Epidermal melanocyte (primary cell): ENCODE results near the gene DNER.

ENCODE experiments used
- DNase-seq: peaks from one replicate; pipeline ENCODE4 v3.0.0; 2011; ENCODE audit warnings: low spot score; ENCODE audit not compliant: insufficient read length

DNER gene

DNA sequence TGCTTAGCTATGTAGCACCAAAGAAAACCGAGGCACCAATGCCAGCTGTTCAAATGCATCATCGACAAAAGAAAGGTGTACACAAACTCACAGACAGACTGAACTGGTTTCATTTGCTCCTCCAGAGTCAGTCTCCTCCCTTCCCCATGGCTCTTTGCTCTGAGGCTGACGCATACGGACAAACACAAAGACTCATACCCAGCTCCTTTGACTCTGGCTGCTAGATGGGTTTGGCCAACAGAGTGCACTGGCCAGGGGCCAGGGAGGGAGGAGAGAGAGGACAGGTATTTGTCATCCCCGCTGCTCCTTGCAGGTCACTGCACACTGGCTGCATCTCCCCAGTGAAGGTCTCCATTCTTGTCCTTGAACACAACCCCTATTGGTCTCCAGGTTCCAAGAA lies 40.7 kb downstream of the DNER start:
- no peak for DNase-seq

DNA sequence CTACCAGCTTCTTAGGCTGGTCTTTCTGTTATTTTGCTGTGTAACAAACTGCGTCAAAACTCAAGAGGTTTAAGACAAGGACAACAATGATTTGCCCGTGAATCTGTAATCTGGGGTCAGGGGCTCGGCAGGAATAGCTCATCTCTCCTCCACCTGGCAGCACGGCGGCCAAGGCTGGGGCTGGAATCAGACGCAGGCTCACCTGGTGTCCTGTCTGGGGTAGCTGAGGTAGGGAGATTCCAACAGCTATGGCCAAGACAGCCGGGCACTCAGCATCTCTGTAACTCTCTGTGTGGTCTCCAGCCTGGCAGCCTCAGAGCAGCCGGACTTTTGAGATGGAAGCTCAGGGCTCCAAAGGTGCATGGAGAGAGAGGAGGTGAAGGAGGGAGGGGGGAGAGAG lies 42.3 kb downstream of the DNER start:
- DNase-seq: no peak

DNA sequence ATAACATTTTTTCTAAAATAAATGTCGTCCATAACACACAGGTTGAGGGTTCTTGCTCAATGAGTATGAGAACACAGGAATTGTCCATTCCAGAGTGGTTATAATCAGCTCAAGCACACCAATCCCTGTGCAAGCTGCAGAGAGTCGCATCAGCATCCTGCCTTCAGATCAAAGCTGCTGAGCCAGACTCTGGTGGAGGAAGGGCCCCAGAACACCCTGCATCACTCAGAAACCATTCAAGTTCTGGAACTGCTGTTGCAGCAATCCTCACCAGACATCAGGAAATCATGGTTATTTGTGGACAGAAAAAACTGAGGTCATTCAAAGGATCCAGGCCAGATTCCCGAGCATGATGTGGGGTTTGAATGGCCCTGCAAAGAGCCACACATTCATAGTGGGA lies 44.5 kb downstream of the DNER start:
- no peak for DNase-seq

DNA sequence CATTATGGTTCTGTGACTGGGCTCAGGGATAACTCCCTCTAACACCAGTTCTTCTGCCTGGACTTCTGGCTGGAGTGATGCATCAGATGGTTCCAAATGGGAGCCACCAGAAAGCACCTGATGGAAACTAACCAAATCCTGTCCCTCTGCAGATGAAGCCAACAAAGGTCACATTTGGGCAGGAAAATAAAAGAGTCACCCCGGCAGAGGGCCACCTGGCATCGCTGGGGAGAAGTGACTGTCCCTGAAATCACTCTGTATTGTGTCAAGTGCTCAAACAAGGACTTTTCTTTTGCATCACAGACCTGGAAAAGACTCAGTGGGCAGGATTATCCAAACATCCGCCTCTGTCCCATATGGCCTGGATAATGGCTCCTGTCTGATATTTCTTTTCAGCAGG lies 47.5 kb downstream of the DNER start:
- DNase-seq: no peak

DNA sequence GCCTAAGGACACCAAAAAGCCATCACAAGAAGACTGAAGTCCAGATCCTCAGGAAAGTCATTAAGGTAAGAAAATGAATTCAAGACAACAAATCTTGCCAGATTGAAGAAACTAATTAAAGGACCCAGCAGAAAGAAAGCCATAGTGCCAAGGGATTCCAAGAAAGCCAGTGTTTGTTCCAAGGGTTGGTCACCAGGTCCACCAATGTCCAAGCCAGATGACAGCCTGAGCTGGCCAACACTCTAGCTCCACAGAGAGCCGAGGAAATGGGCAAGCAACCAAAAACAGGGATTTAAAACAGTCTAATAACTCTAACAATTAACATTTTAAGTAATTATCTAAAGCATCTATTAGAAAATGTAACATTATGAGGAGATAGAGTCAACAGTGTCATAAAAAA lies 49.2 kb downstream of the DNER start:
- DNase-seq: no peak

DNA sequence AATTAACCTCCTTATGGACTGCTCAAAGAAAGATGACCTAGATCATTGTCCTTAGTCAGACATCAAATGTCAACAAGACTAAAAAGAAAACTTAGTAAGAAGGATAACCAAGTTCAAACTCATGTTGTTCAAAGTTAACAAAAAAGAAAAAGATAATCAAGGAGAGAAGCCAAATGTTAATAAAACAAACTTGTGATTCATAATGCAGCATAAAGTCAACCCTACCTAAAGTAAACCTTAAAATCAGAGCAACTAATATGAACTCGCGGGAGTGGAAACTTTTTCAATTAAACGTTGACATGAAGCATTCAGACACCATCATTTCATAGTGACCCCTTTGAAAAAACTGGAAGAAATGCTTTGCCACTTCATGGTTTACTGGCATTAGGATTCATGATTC lies 52.9 kb downstream of the DNER start:
- no peak for DNase-seq

DNA sequence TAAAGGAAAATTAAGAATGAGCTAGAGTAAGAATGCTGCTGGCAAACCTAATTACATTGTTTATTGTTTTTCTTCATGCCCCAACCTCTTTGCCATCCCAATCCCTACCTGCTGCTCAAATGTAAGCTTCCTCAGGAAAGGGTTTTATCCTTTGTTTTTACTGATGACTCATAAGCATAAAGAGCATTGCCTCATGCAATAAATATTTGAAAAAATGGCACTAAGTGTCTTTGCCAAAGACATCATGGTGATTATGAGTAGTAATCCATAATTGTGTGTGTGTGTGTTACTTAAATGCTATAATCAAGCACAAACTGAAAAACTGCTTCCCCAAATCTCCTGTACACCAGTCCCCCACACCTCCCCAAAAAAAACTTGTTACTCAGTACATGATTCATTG lies 53.4 kb downstream of the DNER start:
- no peak for DNase-seq

DNA sequence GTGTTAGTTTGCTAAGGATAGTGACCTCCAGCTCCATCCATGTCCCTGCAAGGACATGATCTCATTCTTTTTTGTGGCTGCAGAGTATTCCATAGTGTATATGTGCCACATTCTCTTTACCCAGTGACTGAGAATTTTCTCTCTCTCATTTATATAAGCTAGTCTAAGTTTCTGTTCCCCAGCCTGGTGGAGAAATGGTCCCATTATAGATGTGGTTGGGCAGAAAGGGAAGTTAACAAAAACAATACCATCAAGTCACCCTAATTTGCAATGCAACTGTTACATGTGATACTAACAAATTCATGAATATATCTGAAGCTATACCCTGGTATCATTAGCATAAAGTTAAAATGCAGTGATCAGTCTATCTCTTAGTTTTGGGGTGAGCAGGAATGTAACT lies 54.0 kb downstream of the DNER start:
- no peak for DNase-seq

DNA sequence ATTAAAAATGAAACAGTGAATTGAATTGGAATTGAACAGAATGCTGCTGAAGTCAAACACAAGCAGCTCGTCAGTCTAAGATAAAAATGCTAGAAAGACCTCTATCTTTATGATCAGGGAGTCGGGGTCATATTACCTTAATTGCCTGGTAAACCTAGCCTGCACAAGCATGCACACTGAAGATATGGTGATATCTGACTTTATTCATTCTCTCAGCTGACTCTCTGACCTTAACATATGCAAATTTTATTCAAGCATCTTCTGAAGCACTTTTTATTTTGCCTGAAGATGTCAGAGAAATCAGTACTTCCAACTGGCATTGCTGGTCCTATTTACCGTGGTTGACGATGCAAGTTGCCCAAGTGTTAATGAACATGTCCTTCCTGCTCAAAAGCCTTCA lies 56.4 kb downstream of the DNER start:
- no peak for DNase-seq

DNA sequence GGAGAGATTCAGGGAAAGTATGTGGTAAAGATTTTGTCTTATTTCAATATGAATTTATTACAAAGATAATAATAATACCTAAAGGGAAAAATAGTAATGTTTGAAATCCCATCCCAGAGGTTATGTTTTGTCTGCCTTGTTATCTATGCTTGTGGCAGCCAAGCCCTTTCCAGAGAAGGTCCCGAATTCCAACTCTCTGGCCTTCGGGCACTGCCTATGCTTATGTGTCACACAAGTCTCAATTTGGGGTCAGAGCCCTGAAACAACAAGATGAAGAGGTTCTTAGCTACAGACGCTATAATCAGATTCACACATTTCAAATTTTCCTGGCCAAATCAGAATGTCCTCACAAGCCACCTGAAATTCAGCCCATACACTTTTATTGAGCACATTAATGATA lies 59.9 kb downstream of the DNER start:
- no peak for DNase-seq

DNA sequence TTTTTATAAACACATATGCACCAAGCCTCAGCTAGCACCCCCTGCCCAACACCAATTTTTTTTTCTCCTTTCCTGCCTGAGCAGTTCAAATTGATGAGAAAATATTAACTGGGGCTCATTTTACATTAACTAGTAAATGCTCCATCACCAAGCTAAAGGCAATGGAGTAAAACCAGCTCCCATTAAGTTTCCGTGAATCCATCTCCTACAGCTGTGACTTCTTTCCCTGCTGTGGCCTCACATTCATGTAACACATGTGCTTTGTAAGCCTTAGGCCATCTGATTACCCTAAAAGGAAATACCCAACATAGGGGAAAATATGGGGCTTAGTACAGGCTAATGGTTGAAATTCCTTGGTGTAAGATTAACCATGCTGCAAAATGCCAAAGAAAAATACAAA lies 60.8 kb downstream of the DNER start:
- no peak for DNase-seq

DNA sequence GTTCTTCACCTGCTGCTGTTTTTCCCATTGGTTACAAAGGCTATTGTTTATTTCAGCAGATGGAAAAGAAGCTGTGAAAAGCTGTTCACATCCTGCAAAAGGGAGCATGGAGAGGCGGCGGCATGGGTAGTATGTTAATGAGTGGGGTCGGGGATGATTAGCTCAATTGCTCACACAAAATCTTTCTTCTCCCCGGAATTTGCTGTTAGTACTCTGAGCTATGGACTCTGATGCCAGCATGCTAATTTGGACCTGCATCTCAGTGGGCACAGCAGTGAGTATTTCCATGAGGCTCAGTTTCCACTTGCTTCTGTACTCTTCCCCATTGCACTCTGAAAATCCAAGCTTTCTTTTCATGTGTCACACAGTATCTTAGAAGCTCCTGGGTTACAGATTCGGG lies 61.6 kb downstream of the DNER start:
- DNase-seq: no peak

DNA sequence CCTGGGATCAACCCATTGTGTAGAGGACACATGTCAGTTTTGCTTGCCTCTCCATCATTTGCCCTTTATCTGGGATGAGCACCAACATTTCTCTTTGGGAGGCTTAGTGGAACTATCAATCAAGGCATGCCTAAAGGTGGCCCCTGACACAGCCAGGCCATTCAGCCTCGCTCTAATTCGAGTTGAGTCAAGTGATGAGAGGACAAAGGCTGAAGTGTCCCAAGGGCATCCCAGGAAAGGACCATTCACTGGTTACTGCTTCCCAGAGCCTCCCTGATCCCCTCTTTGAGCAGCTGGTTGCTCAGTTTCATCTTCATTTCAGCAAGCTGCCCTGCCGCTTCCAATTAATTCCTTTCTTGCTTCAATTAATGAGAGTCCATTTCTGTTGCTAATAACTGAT lies 63.5 kb downstream of the DNER start:
- no peak for DNase-seq

DNA sequence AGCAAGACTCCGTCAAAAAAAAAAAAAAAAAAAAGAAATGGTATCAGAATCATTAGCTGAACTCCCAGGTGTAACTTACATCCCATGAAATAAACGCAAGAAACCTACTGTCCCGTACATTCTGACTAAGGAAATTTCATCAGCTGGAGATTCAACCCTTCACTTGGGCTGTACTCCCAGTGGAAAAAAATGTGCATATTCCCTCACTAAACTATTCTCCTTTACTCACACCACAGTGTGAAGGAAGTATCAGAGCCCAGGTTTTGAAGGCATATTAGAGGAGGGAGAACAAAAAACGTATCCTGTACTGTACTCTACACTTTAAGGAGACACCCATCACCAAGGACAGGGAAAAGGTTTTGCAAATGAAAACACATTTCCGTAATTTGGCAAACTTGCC lies 64.3 kb downstream of the DNER start:
- DNase-seq: no peak

DNA sequence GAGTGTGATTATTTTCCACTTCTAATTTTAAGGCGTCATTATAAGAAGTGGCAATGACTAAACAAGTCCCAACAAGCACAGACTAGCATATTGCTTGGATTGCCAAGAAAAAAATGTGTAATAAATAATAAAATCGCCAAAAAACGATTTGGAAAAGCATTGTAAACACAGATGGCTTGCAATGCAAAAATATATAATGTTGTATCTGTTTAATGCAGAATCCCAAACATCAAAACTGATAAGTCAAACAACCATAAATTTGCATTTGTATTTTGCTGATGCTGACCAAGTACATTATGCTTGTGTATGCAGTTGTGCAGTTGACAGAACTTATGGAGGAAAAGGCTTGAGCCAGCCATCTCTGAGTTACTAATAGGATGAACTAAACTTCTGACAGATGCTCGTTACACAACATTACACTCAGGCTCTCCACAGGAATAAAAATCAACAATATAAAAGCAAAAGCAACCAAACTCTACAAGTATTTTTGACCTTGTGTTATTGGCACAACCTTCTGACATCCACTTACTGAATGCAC lies 68.1 kb downstream of the DNER start:
- DNase-seq: no peak

DNA sequence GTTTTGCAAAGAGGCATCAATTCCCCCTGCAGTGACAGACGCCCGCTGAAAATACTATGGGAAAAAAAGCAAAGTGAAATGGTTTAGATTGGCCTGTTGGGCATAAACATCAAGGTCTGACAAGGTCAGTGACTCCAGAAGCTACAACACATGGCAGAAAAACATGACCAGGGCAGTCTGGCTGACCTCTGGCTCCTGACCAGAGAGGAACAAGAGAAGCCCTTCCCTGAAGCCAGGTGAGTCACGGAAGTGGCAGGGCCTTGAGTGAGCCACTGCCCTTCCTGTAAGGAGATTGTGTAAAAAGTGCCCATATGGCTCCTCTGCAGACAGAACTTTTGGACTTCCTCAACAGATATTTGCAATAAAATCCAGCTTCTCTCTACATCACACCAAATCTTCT lies 72.0 kb downstream of the DNER start:
- no peak for DNase-seq

DNA sequence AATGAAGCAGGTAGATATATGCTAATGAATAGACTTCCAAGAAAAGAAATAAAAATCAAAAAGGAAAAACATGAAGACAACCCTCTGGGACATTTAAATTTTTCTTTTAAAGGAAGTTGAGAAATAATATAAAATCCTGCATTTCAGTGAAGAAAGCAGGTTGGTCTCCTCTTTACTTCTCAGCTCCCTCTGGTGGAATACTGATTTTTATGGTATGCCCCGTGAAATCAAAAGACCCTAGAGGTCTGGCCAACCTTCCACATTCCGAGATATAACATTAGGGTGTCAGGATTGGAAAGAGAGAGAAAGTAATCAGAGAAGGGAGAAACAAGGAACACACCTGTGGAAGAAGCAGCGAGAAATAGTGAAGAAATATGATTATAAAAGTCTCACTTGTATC lies 72.7 kb downstream of the DNER start:
- no peak for DNase-seq

DNA sequence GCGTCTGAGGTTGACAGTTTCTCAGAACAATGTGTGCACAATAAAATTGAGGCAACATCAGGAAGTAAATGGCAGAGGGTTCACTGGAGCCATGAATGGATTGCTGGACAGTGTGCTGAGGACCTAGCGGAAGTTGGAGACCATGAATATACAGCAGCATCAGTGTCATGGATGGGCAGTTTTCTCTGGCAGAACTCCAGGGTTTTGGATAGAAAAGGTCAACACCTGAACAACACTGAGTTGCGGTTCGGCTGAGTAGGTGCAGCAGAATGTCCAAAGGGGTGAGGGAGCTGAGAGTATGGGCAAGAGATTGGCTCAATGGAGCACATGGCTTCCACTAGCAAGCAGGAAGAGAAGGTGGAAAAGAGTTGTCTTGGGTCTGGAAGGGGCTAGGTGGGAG lies 73.7 kb downstream of the DNER start:
- DNase-seq: no peak

DNA sequence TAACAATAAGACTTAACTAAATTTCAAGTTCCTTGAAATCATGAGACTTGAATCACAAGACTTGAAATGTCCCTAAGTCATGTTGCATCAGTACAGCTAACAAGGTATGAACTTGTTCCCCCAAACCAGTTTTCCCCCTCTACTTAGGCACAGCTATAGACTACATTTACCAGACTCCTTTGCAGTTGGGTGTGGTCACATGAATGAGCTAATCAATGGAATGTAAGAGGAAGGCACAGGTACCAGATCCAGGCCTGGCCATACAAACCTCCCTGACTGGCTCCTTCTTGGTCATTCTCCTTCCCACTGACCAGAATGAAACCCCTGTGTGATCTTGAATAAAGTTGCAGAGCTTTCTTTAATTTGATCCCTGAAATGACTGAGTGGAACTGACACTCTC lies 77.8 kb downstream of the DNER start:
- no peak for DNase-seq

DNA sequence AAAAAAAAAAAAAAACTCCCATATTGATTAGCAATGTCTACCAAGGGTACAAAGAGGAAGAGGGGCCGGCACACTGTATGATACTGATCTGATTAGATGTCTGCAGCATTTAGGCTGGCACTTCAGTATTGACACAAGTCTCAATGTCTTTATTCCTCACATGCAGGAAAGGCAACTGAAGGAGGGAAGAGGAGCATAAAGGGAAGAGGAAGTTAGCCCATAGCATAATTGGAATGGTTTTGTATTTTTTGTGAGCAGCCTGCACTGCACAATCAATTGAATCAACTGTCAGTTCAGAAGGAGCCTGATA lies 79.0 kb downstream of the DNER start:
- DNase-seq: no peak

DNA sequence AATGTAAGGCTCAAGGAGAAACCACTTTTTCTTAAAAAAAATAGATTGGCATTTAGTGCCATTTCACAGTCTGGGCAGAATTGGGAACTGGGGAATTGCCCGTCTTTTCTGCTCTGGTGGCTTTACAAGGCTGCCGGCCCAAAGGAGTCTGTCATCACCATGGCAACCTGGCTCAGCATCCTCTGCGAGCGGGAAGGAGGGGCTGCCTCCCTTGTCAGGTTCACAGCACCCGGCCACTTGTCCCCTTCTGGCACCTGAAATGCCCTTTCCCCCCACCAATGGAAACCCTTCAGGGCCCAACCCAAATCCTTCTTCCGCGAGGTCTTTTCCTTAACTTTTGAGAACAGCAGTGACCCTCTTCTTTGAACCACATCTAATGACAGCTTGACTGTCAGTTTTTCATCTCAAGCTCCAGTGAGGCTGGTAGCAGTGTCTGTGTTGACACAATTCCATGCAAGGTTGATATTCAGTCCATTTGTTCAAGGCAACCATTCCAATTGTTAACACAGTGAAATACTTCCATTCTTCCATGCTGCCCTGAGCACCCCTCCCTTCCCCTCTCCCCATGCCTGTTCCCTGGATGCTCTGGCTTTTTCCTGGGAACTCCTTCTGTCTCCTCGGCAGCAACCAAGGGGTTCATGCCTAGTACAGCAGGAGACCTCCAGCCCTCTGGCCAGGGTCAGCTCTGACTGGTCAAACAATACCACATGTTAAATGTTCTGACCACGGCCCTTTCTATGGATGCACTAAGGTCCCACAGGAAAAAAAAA lies 79.6 kb downstream of the DNER start:
- DNase-seq: no peak

DNA sequence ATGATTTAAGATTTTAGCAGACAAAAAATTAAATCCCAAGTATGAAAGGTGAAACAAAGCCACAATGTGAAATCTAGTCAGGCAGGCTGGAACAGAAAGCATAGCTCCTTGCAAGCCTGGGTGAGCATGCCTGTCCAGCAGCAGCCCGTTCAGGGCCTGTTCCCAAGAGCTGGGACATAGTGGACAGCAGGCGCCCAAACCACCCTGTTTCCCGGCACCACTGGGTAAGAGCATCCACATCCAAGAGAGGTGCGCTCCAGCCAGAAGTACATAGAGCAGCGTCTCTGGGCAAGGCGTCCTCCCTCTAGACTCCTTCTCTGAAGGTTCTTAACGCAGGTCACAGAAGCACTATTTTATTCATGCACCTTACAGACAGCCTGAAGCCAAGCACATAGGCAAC lies 80.8 kb downstream of the DNER start:
- no peak for DNase-seq

DNA sequence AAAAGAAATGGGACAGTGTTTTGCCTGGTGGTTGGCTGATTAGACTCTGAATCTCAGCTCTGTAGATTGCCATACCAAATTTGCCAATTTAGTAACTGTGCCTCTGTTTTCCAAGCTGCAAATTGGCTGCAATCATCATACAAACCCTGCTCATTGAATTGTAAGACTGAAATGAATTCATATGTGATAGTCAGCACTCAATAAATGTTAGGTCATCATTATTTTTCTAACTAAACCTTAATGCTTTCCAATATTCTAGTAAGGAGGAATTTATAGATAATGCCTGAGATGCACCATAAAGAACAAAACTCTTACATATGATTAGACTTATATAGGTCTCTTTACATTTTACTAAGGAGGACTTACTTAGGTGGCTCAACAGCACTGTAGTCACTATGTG lies 85.3 kb downstream of the DNER start:
- DNase-seq: no peak

DNA sequence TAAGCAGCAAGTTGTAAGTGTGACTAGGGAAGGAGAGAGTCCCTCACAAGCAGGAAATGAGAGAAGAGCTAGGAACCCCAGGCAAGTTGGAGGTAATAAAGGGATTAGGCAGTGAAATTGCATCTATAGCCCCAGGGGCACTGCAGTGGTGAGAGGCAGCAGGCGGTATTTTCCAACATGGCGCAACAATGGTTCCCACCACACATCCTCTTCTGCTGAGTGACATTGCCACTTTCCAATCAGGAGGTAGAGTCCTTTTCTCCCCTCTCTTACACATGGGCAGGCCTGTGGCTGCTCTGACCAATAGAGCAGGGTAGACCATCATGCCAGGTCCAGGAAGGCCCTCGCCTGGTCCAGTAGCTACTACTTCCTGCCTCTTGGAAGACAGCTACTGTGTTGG lies 86.6 kb downstream of the DNER start:
- no peak for DNase-seq
